GM12865 (cell line): Measurements from ENCODE around the gene CTNND2.
A peak's percentile ranks its signal among the peaks of the same experiment; 100 is the strongest.
"Not testable (repeated sequence)": the region's sequence is repeated elsewhere in the genome, so short reads cannot be mapped to it uniquely, and the experiment has no call there.

ENCODE experiments used
- DNase-seq: peaks from one replicate; pipeline ENCODE4 v3.0.0; 2010; ENCODE audit warnings: low read depth
- H3K4me3 ChIP-seq: 2 replicates; pipeline ENCODE4 v1.5.1; 2011; ENCODE audit warnings: mild to moderate bottlenecking, low read depth, low read length, control low read depth
- CTCF ChIP-seq: IDR thresholded peaks from 2 replicates; pipeline ENCODE4 v1.5.1; 2011; ENCODE audit warnings: low read length, control low read depth, low read depth, inconsistent platforms; ENCODE audit not compliant: insufficient read depth; ENCODE audit errors: missing control alignments

Gene CTNND2

GRCh38 chr5:11084111-11084510 is 820.1 kb downstream of the CTNND2 start:
- DNase-seq: no peak
- TF ChIP-seq CTCF: no peak
- H3K4me3 ChIP-seq: no peak overlapping the region

GRCh38 chr5:11082404-11082945 is 821.8 kb downstream of the CTNND2 start:
- no peak for DNase-seq
- no peak for TF ChIP-seq CTCF
- H3K4me3 ChIP-seq: no peak overlapping the region

GRCh38 chr5:11076945-11077613 is 827.2 kb downstream of the CTNND2 start:
- DNase-seq: no peak
- H3K4me3 ChIP-seq: no peak overlapping the region
- TF ChIP-seq CTCF: no peak

GRCh38 chr5:11075035-11075805 is 829.0 kb downstream of the CTNND2 start:
- DNase-seq: no peak
- no peak overlapping the region for H3K4me3 ChIP-seq
- peak; percentile 26 for TF ChIP-seq CTCF

DNA sequence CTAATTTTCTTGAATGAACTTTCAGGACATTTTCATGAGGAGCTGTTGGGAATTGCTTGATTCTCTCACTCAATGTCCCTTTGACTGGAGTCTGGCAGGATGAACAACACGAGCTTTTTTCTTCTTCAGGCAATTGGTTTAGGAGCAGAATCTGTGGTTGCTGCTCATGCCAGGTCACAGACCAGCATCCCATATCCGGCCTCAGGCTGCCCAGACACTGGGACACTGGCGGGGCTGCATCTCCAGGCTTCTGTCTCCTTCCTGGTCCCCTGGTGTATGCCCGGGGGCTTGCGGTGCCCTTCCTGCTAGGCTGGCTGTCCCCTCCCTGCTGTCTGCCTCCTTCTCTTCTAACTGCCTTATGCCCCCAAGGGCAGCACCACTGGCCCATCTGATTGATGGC is 831.7 kb downstream of the CTNND2 start:
- H3K4me3 ChIP-seq: no peak overlapping the region
- DNase-seq: no peak
- no peak for TF ChIP-seq CTCF

- TF ChIP-seq CTCF: no peak
- DNase-seq: no peak
- H3K4me3 ChIP-seq: no peak overlapping the region
Observed at GRCh38 chr5:11072076-11072475, 832.2 kb downstream of the CTNND2 start.

GRCh38 chr5:11069041-11069440 is 835.2 kb downstream of the CTNND2 start:
- no peak for DNase-seq
- no peak overlapping the region for H3K4me3 ChIP-seq
- no peak for TF ChIP-seq CTCF

DNA sequence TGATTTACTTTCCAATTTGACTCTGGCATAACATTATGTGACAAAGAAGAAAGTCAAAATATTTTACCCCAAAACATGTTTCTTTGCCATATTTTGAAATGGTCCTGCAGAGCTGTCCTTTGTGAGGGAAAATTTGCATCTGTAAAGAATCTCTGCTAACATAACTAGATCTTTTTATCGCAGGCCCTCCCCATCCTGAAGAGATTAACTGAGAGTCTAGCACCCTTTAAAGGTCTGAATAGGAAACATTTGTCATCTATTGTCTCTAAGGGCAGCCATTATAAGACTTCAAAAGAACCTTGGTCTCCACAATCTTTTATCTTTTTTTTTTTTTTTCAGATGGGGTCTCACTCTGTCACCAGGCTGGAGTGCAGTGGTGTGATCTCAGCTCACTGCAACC is 838.5 kb downstream of the CTNND2 start:
- not testable (repeated sequence) for DNase-seq, H3K4me3 ChIP-seq
